HepG2 (cell line): Measurements from ENCODE around the gene TNFAIP8L2. TPM values are rescaled to one million over a fixed set of nuclear protein-coding genes. Genes with fewer than 3 reads are reported as not detected.
A peak's percentile ranks its signal among the peaks of the same experiment; 100 is the strongest.

ENCODE experiments used
- ATF7-NPFF ChIP-seq: sonication (generic); formaldehyde crosslinking; IDR thresholded peaks from 2 replicates; pipeline ENCODE4 v1.8.1; 2023; ENCODE audit warnings: mild to moderate bottlenecking, low read depth, missing genetic modification reagents, moderate library complexity
- BRCA1 ChIP-seq: sonication (generic); formaldehyde crosslinking; IDR thresholded peaks from 2 replicates; pipeline ENCODE4 v1.4.0; 2020; ENCODE audit warnings: missing genetic modification reagents
- CREM ChIP-seq, 2 experiments: sonication (generic) in 1 of 2; formaldehyde crosslinking in 1 of 2; IDR thresholded peaks; 2 replicates each; pipeline versions ENCODE4 v1.4.0 to v1.6.1; 2016 to 2020; ENCODE audit warnings: antibody characterized with exemption in 1 of 2, mild to moderate bottlenecking in 1 of 2, missing genetic modification reagents in 1 of 2
- CSRNP2 ChIP-seq: sonication (generic); formaldehyde crosslinking; conservative IDR thresholded peaks from 2 replicates; pipeline ENCODE4 v1.8.0; 2022; ENCODE audit warnings: low read depth, missing genetic modification reagents
- EHMT2 ChIP-seq: fragments of 200-600 bp; sonication (generic); IDR thresholded peaks from 2 replicates; pipeline ENCODE4 v1.7.0; 2017; ENCODE audit warnings: antibody characterized with exemption, low read depth, low read length, borderline replicate concordance
- GLI4 ChIP-seq: sonication (generic); formaldehyde crosslinking; IDR thresholded peaks from 2 replicates; pipeline ENCODE4 v1.5.1; 2020; ENCODE audit warnings: missing genetic modification reagents, mild to moderate bottlenecking, moderate library complexity, borderline replicate concordance
- GTF2F1 ChIP-seq: fragments of 150-350 bp; IDR thresholded peaks from 2 replicates; pipeline ENCODE4 v1.6.1; 2014; ENCODE audit warnings: low read length
- MTF2 ChIP-seq: sonication (generic); formaldehyde crosslinking; IDR thresholded peaks from 2 replicates; pipeline ENCODE4 v1.5.0; 2020; ENCODE audit warnings: missing genetic modification reagents, borderline replicate concordance
- MYPOP ChIP-seq: sonication (generic); formaldehyde crosslinking; IDR thresholded peaks from 2 replicates; pipeline ENCODE4 v1.8.1; 2023; ENCODE audit warnings: mild to moderate bottlenecking, moderate library complexity, missing genetic modification reagents
- PHF21A ChIP-seq: sonication (generic); formaldehyde crosslinking; IDR thresholded peaks from 2 replicates; pipeline ENCODE4 v1.5.0; 2020; ENCODE audit warnings: mild to moderate bottlenecking, missing genetic modification reagents
- RARA ChIP-seq: IDR thresholded peaks from 2 replicates; pipeline ENCODE4 v1.6.1; 2016; ENCODE audit warnings: missing genetic modification reagents, missing compliant biosample characterization
- SALL1 ChIP-seq: sonication (generic); formaldehyde crosslinking; IDR thresholded peaks from 2 replicates; pipeline ENCODE4 v1.8.0; 2022; ENCODE audit warnings: mild to moderate bottlenecking, missing genetic modification reagents
- SOX5 ChIP-seq: IDR thresholded peaks from 2 replicates; pipeline ENCODE4 v1.6.1; 2016; ENCODE audit warnings: borderline replicate concordance
- TFDP1 ChIP-seq: IDR thresholded peaks from 2 replicates; pipeline ENCODE4 v1.6.1; 2016; ENCODE audit warnings: missing compliant biosample characterization, missing genetic modification reagents, borderline replicate concordance
- THAP11 ChIP-seq: IDR thresholded peaks from 2 replicates; pipeline ENCODE4 v1.6.1; 2016; ENCODE audit warnings: missing biosample characterization, missing genetic modification reagents
- XRCC5 ChIP-seq: fragments of 200-400 bp; formaldehyde crosslinking; optimal IDR thresholded peaks from 2 replicates; pipeline ENCODE3; 2017; ENCODE audit warnings: mild to moderate bottlenecking, low read length
- ZFAT ChIP-seq: sonication (generic); formaldehyde crosslinking; conservative IDR thresholded peaks from 2 replicates; pipeline ENCODE4 v1.8.1; 2023; ENCODE audit warnings: missing genetic modification reagents, inconsistent platforms
- ZFP91 ChIP-seq: sonication (generic); formaldehyde crosslinking; IDR thresholded peaks from 2 replicates; pipeline ENCODE4 v1.9.0; 2022; ENCODE audit warnings: missing genetic modification reagents, mild to moderate bottlenecking, borderline replicate concordance
- ZNF382 ChIP-seq: sonication (generic); formaldehyde crosslinking; IDR thresholded peaks from 2 replicates; pipeline ENCODE4 v1.5.0; 2020; ENCODE audit warnings: missing genetic modification reagents, mild to moderate bottlenecking, borderline replicate concordance
- ZNF513 ChIP-seq: sonication (generic); formaldehyde crosslinking; conservative IDR thresholded peaks from 2 replicates; pipeline ENCODE4 v1.5.0; 2020; ENCODE audit warnings: missing genetic modification reagents
- ZNF770 ChIP-seq: sonication (generic); formaldehyde crosslinking; IDR thresholded peaks from 2 replicates; pipeline ENCODE4 v1.5.0; 2020; ENCODE audit warnings: mild to moderate bottlenecking, missing genetic modification reagents
- polyA plus RNA-seq, 8 experiments: library from polyadenylated mRNA; depleted of rRNA in 3 of 8; stranded (reverse) in 7 of 8; unstranded in 1 of 8; fragments of >200 nt; fragmentation: Illumina TruSeq in 4 of 8; extraction: Trizol in 4 of 8; gene quantifications; 2 replicates each; pipeline versions ENCODE4 v1.2.1 to v1.2.3, GENCODE V29; 2011 to 2016; ENCODE audit warnings: low read depth in 4 of 8, missing spikeins in 1 of 8, mixed read lengths in 1 of 8; ENCODE audit not compliant: insufficient read depth in 1 of 8
- total RNA-seq, 5 experiments: library from RNA; depleted of rRNA; stranded (reverse); fragments of >200 nt; fragmentation: Illumina TruSeq; extraction: Trizol; gene quantifications; 2 replicates each; pipeline ENCODE4 v1.2.3, GENCODE V29; 2016; ENCODE audit warnings: low read depth in 1 of 5

The TNFAIP8L2 gene
- total and polyA plus RNA-seq, 2 of the 13 experiments (the other 11 are each of a cell fraction or from before 2014, with no cell fraction given): not detected

- TF ChIP-seq CSRNP2 (CRISPR knock-in tag) (no peak), ZNF770 (CRISPR knock-in tag) (no peak), TFDP1 (no peak), ZFP91 (CRISPR knock-in tag) (no peak), GLI4 (CRISPR knock-in tag) (no peak), GTF2F1 (no peak), THAP11 (CRISPR knock-in tag) (0 out of 2 replicates have a peak, but pooled peaks have one; percentile 22), BRCA1 (CRISPR knock-in tag) (no peak), MTF2 (CRISPR knock-in tag) (no peak), RARA (CRISPR knock-in tag) (peak; percentile 73), ZNF382 (no peak), PHF21A (CRISPR knock-in tag) (no peak), SALL1 (CRISPR knock-in tag) (peak; percentile 58), ZNF513 (CRISPR knock-in tag) (no peak), ATF7-NPFF (CRISPR knock-in tag) (no peak), SOX5 (peak; percentile 63; the same call in 1 of the 2 replicates), EHMT2 (no peak), CREM (IDR thresholded peaks at IDR 0.05) (no peak), CREM (CRISPR knock-in tag; IDR thresholded peaks at IDR 0.05) (no peak), XRCC5 (no peak), ZFAT (CRISPR knock-in tag) (no peak), MYPOP (CRISPR knock-in tag) (no peak)
These were observed 31.6 kb upstream of the TNFAIP8L2 start (continued) for GRCh38 chr1:151124763-151125403.
